Motor neuron (in vitro differentiated cells): ENCODE data around the gene ECHS1. TPM values are rescaled to one million over a fixed set of nuclear protein-coding genes. Genes with fewer than 3 reads are reported as not detected.
A peak's percentile ranks its signal among the peaks of the same experiment; 100 is the strongest.
"Not testable (repeated sequence)": the region's sequence is repeated elsewhere in the genome, so short reads cannot be mapped to it uniquely, and the experiment has no call there.

Experiments
- ATAC-seq, 8 experiments: fragments of 200-7000 bp; cut with Tn5 transposase; replicated peaks in 6 of 8; 2 replicates each; pipeline ENCODE4 v1.8.0; 2021; ENCODE audit warnings: mild to moderate bottlenecking in 8 of 8, moderate library complexity in 8 of 8
- H3K27ac ChIP-seq, 2 donors: fragments of 250-450 bp; sonication (Bioruptor Pico); 2 replicates each; pipeline ENCODE4 v1.9.0; 2021; ENCODE audit warnings: antibody characterized with exemption in 2 of 2, mild to moderate bottlenecking in 2 of 2, moderate library complexity in 1 of 2
- H3K4me1 ChIP-seq, 2 donors: fragments of 250-450 bp; sonication (Bioruptor Pico); replicated peaks in 1 of 2; 2 replicates each; pipeline ENCODE4 v1.6.1; 2021; ENCODE audit warnings: antibody characterized with exemption in 2 of 2, mild to moderate bottlenecking in 2 of 2, moderate library complexity in 1 of 2
- H3K4me3 ChIP-seq, 5 donors: fragments of 250-450 bp; sonication (Bioruptor Pico); 2 replicates each; pipeline ENCODE4 v1.9.0; 2021; ENCODE audit warnings: antibody characterized with exemption in 5 of 5, mild to moderate bottlenecking in 5 of 5, moderate library complexity in 4 of 5
- WGBS, 10 experiments: fragments of 450-650 bp; shearing (Covaris generic); methylation state at CpG; one replicate each; pipeline ENCODE4 v1.0.0; 2022; 5-methylcytosine and 5-hydroxymethylcytosine counted together
- in situ Hi-C, 9 experiments: fragments of 400-800 bp; cut with MboI; loops; one replicate each; pipeline ENCODE4 v1.15.0; 2021; ENCODE audit warnings: low sequenced_read_pairs in 9 of 9, low pct_unique_long_range_greater_than_20kb in 2 of 9; ENCODE audit not compliant: unreplicated experiment in 9 of 9
- total RNA-seq, 8 experiments: library from RNA; unstranded; fragments of 300-600 nt; gene quantifications; 2 replicates each; pipeline versions ENCODE4 v1.2.3 to v1.2.4, GENCODE V29; 2022

The ECHS1 gene
- total RNA-seq, 8 experiments from 2014 or later: 48.7 to 117 (median 85.1) TPM

DNA sequence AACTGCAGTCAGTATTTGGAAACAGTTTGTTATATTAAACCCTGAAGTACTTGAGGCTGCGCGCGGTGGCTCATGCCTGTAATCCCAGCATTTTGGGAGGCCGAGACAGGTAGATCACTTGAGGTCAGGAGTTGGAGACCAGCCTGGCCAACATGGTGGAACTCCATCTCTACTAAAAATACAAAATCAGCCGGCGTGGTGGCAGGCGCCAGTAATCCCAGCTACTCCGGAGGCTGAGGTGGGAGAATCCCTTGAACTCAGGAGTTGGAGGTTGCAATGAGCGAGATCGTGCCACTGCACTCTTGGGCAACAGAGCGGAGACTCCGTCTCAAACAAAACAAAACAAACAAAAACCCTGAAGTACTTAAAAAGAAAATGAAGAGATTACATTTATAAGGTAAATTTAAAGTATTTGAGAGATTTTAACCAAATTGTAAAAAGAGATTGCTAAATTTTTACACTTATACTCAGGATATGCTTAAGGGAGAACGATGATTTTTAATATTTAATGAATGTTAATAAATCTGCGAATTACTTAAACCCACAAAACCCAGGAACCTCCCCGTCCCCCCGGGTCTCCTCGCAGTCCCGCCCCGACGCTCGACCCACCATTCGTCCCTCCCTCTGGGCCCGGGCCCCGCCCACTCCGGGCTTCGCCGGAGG is 20.4 kb upstream of the ECHS1 start:
- Histone ChIP-seq H3K27ac (no peak overlapping the region), H3K4me1 (peaks cover 7 to 9% of the 10 kb centered on the region in 2 donors), H3K4me3 (peak overlapping the region; percentile 50 to 95 (median 63))
- in situ Hi-C loops: no loop called here
- no peak for ATAC-seq
- 20 to 90% (median 49%) methylated on average over 1 to 22 of the region's 27 CpGs; no CpG with 5 or more reads in 1 of the 10 experiments for WGBS, 10 experiments

DNA sequence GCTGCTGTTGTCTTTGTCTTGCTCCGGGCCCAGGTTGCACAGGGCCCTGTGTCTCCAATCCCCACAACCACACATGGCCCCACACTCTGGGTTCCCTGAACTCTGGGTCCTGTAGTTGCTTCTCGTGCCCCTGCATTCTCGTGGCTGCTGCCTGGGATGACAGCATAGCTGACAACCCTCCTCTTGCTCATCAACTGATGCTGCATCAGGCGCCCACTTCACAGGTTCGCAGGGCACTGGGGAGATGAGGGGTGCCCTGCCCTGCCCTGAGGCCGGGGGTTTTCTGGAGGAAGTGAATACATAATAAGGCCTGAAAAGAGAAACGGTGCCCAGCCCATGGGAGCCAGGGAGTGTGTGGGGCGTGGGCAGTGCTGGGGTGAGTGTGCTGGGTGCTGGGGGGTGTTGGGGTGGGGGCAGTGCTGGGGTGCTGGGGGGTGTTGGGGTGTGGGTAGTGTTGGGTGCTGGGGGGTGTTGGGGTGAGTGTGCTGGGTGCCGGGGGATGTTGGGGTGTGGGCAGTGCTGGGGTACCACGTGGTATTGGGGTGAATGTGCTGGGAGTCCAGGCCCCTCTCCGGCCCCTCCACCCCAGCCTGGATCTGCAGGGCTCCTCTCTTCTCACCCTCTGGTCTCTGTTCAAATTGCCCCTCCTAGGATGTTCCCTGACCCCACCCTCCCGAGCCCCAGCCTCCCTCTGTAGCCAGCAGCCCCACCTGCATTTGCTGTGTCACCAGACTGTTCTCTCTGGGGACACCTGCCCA is 18.8 kb upstream of the ECHS1 start:
- 83 to 100% (median 86%) methylated on average over 1 to 3 of the region's 12 CpGs; no CpG with 5 or more reads in 7 of the 10 experiments for WGBS, 10 experiments
- in situ Hi-C loops: no loop called here
- no peak for ATAC-seq
- H3K4me1 ChIP-seq: peaks cover 7 to 9% of the 10 kb centered on the region in 2 donors
- H3K4me3 ChIP-seq: no peak overlapping the region
- no peak overlapping the region for H3K27ac ChIP-seq

DNA sequence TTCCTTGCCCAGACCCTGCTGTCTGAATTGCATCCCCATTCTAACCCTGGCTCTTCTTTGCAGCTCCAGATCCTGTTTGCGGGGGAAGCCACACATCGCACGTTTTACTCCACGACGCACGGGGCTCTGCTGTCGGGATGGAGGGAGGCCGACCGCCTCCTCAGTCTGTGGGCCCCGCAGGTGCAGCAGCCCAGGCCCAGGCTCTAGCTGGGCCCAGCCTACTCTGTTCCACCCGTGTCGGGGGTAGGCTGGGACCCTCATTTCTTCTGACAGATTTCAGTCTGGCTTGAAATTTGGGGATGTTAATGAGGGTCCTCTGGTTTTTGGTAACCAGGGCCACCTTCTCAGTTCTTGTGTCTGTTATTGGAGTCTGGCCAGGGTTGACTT is 18.1 kb upstream of the ECHS1 start:
- Histone ChIP-seq H3K27ac (no peak overlapping the region), H3K4me3 (no peak overlapping the region), H3K4me1 (peaks cover 7 to 9% of the 10 kb centered on the region in 2 donors)
- 60 to 100% (median 90%) methylated on average over 1 to 9 of the region's 12 CpGs; no CpG with 5 or more reads in 6 of the 10 experiments for WGBS, 10 experiments
- no peak for ATAC-seq
- in situ Hi-C loops: no loop called here

DNA sequence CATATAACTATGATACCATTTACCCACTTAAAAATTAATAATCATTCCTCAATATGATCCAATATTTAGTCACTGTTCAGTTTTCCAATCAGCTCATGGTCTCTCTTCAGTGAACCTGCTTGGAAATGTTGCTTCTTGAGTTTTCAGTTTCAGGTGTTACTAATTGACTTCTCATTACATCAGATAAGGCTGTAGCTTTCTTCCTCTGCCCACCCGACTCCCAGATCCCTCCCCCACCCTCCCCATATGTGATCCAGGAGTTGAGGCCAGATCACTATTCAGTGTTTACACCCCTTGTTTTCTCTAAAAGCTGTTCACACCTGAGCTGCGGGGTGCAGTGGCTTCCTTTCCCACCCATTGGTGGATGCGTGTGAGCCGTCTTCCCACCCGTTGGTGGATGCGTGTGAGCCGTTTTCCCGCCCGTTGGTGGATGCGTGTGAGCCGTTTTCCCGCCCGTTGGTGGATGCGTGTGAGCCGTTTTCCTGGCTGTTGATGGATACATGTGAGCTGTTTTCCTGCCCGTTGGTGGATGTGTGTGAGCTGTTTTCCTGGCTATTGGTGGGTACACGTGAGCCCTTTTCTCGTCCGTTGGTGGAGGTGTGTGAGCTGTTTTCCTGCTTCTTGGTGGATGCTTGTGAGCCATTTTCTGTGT is 17.6 kb upstream of the ECHS1 start:
- in situ Hi-C loops: no loop called here
- ATAC-seq: no peak
- H3K27ac ChIP-seq: no peak overlapping the region
- 67 to 100% (median 80%) methylated on average over 1 to 4 of the region's 19 CpGs; no CpG with 5 or more reads in 6 of the 10 experiments for WGBS, 10 experiments
- H3K4me1 ChIP-seq: peaks cover 7 to 9% of the 10 kb centered on the region in 2 donors
- no peak overlapping the region for H3K4me3 ChIP-seq

DNA sequence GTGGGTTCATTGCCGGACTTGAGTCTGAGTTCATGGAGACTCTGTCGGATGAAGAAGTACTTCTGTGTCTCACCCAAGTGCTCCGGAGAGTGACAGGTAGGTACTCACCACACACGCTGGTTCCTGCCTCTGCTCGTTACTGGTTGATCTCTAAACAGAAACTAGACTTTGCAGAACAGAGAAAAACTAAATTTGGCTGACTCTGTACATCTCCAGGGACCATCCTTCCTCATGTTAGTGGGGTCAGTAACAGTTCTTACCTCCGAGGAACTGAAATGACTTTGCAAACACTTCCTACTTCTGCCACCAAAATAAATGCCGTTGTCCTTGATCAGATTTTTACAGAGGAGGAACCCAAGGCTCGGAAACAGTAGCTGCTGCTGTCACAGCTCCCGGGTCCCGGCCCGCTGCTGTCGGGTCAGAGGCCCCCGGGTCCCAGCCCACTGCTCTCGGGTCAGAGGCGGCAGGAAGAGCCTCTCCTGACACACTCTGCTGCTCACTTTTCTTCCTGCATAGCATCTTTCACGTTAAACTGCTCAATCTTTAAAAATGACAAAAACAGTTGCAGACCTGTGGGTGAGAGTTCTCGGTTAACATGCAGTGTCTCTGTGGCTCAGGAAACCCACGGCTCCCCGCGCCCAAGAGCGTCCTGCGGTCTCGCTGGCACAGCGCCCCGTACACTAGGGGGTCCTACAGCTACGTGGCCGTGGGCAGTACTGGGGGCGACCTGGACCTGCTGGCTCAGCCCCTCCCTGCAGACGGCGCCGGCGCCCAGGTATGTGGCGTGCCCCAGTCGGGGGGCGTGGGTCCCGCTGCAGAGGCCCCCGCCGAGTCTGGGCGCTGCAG is 16.0 kb upstream of the ECHS1 start:
- Histone ChIP-seq H3K4me1 (no peaks in the 10 kb centered on the region), H3K4me3 (no peak overlapping the region)

DNA sequence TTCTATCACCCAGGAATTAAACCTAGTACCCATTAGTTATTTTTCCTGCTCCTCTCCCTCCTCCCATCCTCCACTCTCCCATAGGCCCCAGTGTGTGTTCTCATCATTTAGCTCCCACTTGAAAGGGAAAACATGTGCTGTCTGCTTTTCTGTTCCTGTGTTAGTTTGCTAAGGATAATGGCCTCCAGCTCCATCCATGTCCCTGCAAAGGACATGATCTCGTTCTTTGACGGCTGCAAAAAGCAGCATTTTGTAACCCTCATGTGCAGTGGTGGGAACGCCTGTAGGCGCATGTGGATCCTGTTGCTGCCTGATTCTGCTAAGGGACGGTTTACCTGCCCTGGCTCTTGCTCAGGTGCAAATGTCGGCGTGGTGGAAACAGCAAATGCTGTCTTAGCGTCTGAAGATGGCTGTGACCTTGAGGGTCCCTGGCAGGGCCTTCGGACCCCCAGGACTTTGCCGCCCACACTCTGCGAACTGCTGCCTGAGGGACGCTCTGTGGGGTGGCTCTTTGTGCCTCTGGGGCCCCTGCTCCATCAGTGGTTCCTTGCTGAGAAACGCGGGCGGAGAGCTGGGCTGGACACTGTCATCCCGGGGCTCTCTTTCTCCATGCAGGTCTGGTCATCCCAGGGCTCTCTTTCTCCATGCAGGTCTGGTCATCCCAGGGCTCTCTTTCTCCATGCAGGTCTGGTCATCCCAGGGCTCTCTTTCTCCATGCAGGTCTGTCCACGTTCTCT is 15.2 kb upstream of the ECHS1 start:
- in situ Hi-C loops: no loop called here
- ATAC-seq: no peak
- no peak overlapping the region for H3K27ac ChIP-seq
- WGBS, 10 experiments: 60 to 100% (median 92%) methylated on average over 1 to 8 of the region's 17 CpGs; no CpG with 5 or more reads in 2 of the 10 experiments
- H3K4me1 ChIP-seq: no peaks in the 10 kb centered on the region
- no peak overlapping the region for H3K4me3 ChIP-seq

More for the DNA sequence above, 16.0 kb upstream of the ECHS1 start:
- 81 to 100% (median 88%) methylated on average over 1 to 22 of the region's 39 CpGs; no CpG with 5 or more reads in 2 of the 10 experiments for WGBS, 10 experiments
- no peak overlapping the region for H3K27ac ChIP-seq
- in situ Hi-C loops: no loop called here
- ATAC-seq: no peak

DNA sequence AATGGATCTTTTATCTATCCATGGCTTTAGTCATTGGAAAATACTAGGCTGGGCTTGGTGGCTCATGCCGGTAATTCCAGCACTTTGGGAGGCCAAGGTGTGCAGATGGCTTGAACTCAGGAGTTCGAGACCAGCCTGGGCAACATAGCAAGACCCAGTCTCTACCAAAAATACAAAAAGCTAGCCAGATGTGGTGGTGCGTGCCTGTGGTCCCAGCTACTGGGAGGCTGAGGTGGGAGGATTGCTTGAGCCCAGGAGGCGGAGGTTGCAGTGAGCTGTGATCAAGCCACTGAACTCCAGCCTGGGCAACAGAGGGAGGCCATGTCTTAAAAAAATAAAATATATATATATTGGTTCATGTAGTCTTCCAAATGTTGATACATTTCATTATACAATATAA is 13.8 kb upstream of the ECHS1 start:
- H3K4me3 ChIP-seq, H3K27ac ChIP-seq, in situ Hi-C loops, H3K4me1 ChIP-seq, ATAC-seq: not testable (repeated sequence)
- WGBS, 10 experiments: 71 to 96% (median 86%) methylated on average over 2 to 3 of the region's 4 CpGs; no CpG with 5 or more reads in 6 of the 10 experiments

DNA sequence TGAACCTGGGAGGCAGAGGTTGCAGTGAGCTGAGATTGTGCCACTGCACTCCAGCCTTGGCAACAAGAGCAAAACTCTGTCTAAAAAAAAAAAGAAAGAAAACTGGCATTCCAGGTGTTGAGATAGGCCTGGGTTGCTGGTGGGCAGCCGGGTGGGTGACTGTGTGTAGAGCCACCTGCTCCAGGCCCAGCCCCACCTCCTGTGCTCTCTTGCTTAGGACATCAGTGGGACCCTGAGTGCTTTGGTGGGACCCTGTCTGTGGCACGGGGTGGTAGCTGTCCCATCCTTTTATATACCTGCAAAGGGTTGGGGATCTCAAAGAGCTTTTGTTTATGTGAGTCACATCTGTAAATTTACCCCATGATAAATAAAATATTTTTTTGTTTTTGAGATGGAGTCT is 12.1 kb upstream of the ECHS1 start:
- Histone ChIP-seq H3K27ac (no peak overlapping the region), H3K4me3 (no peak overlapping the region), H3K4me1 (no peaks in the 10 kb centered on the region)
- 80 to 100% (median 88%) methylated on average over 1 to 2 of the region's 2 CpGs; no CpG with 5 or more reads in 6 of the 10 experiments for WGBS, 10 experiments
- in situ Hi-C loops: no loop called here
- ATAC-seq: no peak

DNA sequence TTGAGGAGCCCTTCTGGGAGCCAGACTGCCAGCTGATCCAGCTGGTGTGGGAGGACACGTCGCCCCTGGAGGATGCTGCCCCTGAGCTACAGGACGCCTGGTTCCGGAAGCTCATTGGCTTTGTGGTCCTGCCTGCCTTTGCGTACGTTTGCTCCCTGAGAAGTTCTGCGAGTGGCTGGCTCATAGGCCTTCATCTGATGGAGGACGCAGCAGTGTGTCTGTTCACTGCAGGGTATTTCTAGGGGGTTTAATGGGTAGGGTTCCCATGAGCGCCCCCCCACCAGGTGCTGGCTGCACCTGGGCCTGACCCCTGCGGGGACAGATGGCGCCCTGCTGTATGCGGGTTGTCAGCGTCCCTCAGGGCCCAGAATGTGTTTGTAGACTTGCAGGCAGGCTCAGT is 10.9 kb upstream of the ECHS1 start:
- Histone ChIP-seq H3K4me3 (no peak overlapping the region), H3K27ac (no peak overlapping the region), H3K4me1 (peaks cover 0 to 5% of the 10 kb centered on the region in 2 donors)
- ATAC-seq: no peak
- 83 to 92% (median 85%) methylated on average over 1 to 7 of the region's 13 CpGs; no CpG with 5 or more reads in 5 of the 10 experiments for WGBS, 10 experiments
- in situ Hi-C loops: no loop called here

DNA sequence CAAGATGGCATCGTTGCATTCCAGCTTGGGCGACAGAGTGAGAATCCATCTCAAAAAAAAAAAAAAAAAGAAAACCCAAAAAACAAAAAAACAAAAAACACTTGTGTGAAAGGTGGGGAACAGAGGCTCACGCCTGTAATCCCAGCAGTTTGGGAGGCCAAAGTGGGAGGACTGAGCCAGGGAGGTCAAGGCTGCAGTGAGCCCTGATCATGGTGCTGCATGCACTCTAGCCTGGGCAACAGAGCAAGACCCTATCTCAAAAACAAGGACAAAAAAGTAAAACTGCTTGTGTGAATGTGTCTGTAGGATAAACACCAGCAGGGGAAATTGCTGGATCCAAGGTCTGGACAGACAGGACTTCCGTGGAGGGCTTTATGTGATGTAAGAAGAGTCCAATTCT is 10.4 kb upstream of the ECHS1 start:
- WGBS, 10 experiments: 50 to 100% (median 97%) methylated on average over 1 to 4 of the region's 4 CpGs
- in situ Hi-C loops: no loop called here
- peaks cover 0 to 5% of the 10 kb centered on the region in 2 donors for H3K4me1 ChIP-seq
- no peak overlapping the region for H3K4me3 ChIP-seq
- no peak for ATAC-seq
- no peak overlapping the region for H3K27ac ChIP-seq

DNA sequence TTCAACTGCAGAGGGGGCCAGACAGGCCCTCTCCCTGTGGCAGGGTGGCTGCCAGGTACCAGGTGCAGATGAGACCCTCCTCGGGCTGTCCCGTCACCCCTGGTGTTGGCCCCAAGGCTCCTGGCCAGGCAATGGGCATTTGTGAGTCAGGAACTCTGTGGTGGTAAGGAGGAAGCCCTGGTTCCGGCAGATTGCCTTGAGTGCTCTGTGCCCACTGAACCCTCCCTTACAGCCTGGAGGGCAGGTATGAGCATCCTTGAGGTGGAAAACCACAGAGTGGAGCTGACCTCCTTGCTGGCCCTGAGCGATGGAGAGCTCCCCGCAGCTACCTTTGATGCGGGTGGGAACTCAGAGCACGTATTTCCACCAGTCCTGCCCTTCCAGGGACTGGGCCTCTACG is 7.9 kb upstream of the ECHS1 start:
- Histone ChIP-seq H3K4me1 (peaks cover 4 to 10% of the 10 kb centered on the region in 2 donors), H3K4me3 (no peak overlapping the region), H3K27ac (no peak overlapping the region)
- WGBS, 10 experiments: 92 to 100% methylated on average over 2 of the region's 8 CpGs; no CpG with 5 or more reads in 8 of the 10 experiments
- no peak for ATAC-seq
- in situ Hi-C loops: no loop called here
